Measurements from ENCODE around the gene KRT3.

The KRT3 gene

DNA sequence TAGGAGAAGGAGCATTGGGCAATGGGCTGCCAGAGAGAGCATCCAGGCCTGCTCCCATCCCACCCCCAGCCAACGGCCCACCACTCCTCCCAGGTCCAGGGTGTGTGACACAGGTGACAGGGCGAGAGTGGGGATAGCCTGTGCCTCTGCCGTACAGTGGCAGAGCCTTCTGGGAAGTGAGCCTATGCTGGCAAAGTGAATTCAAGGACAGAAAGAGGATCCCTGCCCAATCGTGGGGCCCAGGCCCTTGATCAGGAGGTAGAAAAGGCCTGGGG lies 38.7 kb upstream of the KRT3 start:
- Histone ChIP-seq H3K36me3 (ENCODE audit: low read length) (no peaks in the 10 kb centered on the region), H3F3A (ENCODE audit: insufficient read depth) (no peaks in the 10 kb centered on the region), H3K9me3 (ENCODE audit: insufficient read depth, low read length) (no peaks in the 10 kb centered on the region), H4K20me1 (ENCODE audit: low read depth, low read length) (no peaks in the 10 kb centered on the region), H3K27ac (ENCODE audit: low read depth, low read length) (no peak overlapping the region), H3K9me2 (replicated peaks; ENCODE audit: insufficient read depth, low read length) (no peaks in the 10 kb centered on the region), H3K4me2 (ENCODE audit: low read depth, low read length, poor library complexity, severe bottlenecking) (no peak overlapping the region), H3K9ac (ENCODE audit: low read length) (no peak overlapping the region), H3K79me2 (ENCODE audit: insufficient read depth, low read length) (no peaks in the 10 kb centered on the region), H3K4me3 (ENCODE audit: insufficient read depth, low read length, poor library complexity, severe bottlenecking) (no peak overlapping the region), H2AFZ (ENCODE audit: low read depth, low read length, severe bottlenecking) (no peak overlapping the region), H3K27me3 (ENCODE audit: low read length) (no peaks in the 10 kb centered on the region)
- TF ChIP-seq, protein P1, sequence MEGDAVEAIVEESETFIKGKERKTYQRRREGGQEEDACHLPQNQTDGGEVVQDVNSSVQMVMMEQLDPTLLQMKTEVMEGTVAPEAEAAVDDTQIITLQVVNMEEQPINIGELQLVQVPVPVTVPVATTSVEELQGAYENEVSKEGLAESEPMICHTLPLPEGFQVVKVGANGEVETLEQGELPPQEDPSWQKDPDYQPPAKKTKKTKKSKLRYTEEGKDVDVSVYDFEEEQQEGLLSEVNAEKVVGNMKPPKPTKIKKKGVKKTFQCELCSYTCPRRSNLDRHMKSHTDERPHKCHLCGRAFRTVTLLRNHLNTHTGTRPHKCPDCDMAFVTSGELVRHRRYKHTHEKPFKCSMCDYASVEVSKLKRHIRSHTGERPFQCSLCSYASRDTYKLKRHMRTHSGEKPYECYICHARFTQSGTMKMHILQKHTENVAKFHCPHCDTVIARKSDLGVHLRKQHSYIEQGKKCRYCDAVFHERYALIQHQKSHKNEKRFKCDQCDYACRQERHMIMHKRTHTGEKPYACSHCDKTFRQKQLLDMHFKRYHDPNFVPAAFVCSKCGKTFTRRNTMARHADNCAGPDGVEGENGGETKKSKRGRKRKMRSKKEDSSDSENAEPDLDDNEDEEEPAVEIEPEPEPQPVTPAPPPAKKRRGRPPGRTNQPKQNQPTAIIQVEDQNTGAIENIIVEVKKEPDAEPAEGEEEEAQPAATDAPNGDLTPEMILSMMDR (IDR thresholded peaks at IDR 0.05; ENCODE audit: insufficient read depth, low read length, poor library complexity, severe bottlenecking), result no peak
- TF ChIP-seq EZH2phosphoT487 (conservative IDR thresholded peaks at IDR 0.05; ENCODE audit: low read length), result no peak

DNA sequence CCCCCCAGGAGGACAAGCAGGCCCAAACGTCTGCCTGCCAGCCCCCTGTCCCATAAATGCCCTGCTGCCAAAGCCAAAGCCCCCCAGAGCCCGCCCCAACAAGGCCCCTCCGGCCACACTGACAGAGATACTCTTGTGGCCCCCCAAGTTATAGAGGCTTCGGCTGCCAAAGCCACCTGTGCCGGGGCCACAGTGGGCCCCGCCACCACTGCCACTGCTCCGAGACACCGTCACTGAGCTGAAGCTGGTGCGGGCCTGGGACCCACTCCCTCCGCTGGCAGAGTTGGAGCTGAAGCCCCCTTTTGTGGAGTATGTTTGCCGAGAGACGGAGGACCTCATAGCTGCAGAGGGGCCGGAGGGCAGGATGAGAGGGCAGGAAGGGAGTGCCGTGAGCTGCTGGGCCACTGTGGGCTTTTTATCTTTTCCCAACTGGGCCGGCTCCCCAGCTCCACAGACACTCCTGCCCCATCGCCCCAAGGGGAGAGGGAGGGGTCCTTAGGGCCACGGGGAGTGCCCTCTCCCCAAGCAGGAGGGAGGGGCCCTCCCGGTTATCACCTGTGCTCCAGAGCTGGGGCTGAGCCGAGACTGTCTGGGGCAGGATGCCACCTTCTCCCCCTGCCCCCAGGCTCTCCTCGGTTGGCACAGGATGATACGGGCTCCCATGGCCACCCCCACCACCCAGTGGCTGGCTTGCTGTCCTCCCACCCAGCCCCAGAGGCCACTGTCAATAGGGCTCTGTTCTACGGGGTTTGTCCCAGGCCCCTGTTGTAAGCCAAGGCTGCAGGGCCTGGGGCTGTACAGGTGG lies 38.2 kb upstream of the KRT3 start, which contains the start of gene KRT79:
Gene KRT79 (minus strand): TSS at position 390 of the 805 bp plus-strand sequence. CDS start 51 bp downstream, at position 339.
- no peaks in the 10 kb centered on the region for H3K9me2 ChIP-seq (replicated peaks; ENCODE audit: insufficient read depth, low read length)
- H3K9ac ChIP-seq (ENCODE audit: low read length), result no peak within 1 kb of the TSS
- H2AFZ ChIP-seq (ENCODE audit: low read depth, low read length, severe bottlenecking), result no peak within 1 kb of the TSS
- H3K4me2 ChIP-seq (ENCODE audit: low read depth, low read length, poor library complexity, severe bottlenecking), result no peak within 1 kb of the TSS
- H4K20me1 ChIP-seq (ENCODE audit: low read depth, low read length), result no peaks in the 10 kb centered on the region
- no peaks in the 10 kb centered on the region for H3F3A ChIP-seq (ENCODE audit: insufficient read depth)
- no peaks in the 10 kb centered on the region for H3K27me3 ChIP-seq (ENCODE audit: low read length)
- TF ChIP-seq, protein P1 (IDR thresholded peaks at IDR 0.05; ENCODE audit: insufficient read depth, low read length, poor library complexity, severe bottlenecking), result no peak
- no peak for TF ChIP-seq EZH2phosphoT487 (conservative IDR thresholded peaks at IDR 0.05; ENCODE audit: low read length)
- H3K9me3 ChIP-seq (ENCODE audit: insufficient read depth, low read length), result no peaks in the 10 kb centered on the region
- H3K36me3 ChIP-seq (ENCODE audit: low read length), result no peaks in the 10 kb centered on the region
- H3K4me3 ChIP-seq (ENCODE audit: insufficient read depth, low read length, poor library complexity, severe bottlenecking), result no peak within 1 kb of the TSS
- H3K27ac ChIP-seq (ENCODE audit: low read depth, low read length), result no peak within 1 kb of the TSS
- H3K79me2 ChIP-seq (ENCODE audit: insufficient read depth, low read length), result no peaks in the 10 kb centered on the region

DNA sequence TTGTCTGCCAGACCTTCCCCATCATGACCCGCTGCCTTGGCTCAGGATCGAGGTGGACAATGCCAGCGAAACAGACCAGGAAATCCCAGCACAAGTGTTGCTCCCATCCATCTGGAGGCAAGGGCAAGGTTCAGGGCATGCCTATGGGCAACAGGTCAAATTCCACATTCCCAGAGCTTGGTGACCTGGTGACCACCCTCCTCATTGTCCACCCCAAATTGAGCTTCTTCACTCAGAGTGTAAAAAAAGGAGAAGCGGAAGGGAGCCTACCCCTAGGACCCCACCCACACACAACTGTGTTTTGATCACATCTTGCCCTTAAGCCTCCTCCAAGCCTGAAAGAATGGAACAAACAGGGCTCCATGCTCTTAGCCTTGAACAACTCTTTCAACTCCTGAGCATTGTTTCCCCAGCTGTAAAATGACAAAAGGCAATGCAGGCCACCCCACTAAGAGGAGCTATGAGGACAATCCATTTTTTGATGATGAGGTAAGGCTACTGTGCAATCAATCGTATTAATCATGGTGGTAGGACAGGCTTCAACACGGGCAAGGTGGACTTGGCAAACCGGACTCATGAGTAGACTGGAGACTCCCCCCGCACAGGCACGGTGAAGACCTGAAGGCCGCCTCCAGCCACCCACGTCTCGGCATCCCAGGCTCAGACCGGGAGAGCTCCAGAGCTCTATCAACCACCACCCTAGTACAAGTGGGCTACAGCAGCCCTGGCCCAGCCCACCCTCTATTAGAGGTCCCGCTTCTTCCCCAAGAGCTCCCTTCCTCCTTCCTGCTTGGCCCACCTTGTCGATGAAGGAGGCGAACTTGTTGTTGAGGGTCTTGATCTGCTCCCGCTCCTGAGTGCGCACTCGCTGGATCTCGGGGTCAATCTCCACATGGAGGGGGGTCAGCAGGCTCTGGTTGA lies 37.3 kb upstream of the KRT3 start:
- Histone ChIP-seq H3K4me3 (ENCODE audit: insufficient read depth, low read length, poor library complexity, severe bottlenecking) (no peak overlapping the region), H3K9me2 (replicated peaks; ENCODE audit: insufficient read depth, low read length) (no peaks in the 10 kb centered on the region), H3K9me3 (ENCODE audit: insufficient read depth, low read length) (no peaks in the 10 kb centered on the region), H4K20me1 (ENCODE audit: low read depth, low read length) (no peaks in the 10 kb centered on the region), H3F3A (ENCODE audit: insufficient read depth) (no peaks in the 10 kb centered on the region), H3K27me3 (ENCODE audit: low read length) (no peaks in the 10 kb centered on the region), H3K79me2 (ENCODE audit: insufficient read depth, low read length) (no peaks in the 10 kb centered on the region), H3K36me3 (ENCODE audit: low read length) (no peaks in the 10 kb centered on the region), H3K27ac (ENCODE audit: low read depth, low read length) (no peak overlapping the region), H2AFZ (ENCODE audit: low read depth, low read length, severe bottlenecking) (no peak overlapping the region), H3K4me2 (ENCODE audit: low read depth, low read length, poor library complexity, severe bottlenecking) (no peak overlapping the region), H3K9ac (ENCODE audit: low read length) (no peak overlapping the region)
- TF ChIP-seq EZH2phosphoT487 (conservative IDR thresholded peaks at IDR 0.05; ENCODE audit: low read length), result no peak
- TF ChIP-seq, protein P1 (IDR thresholded peaks at IDR 0.05; ENCODE audit: insufficient read depth, low read length, poor library complexity, severe bottlenecking), result no peak

Data from SU-DHL-6 (cell line).